HEK293 (cell line): Measurements from ENCODE around the gene HSPB6.

Source experiments
- CTCF ChIA-PET: fragments of 350-600 bp; formaldehyde crosslinking; extraction: SDS; loops from one replicate; lab custom pipeline; 2021; ENCODE audit warnings: antibody characterized with exemption; lab: Yijun Ruan, JAX
- POLR2A ChIA-PET: fragments of 300-600 bp; formaldehyde crosslinking; extraction: SDS; loops from one replicate; lab custom pipeline; 2020; ENCODE audit warnings: antibody characterized with exemption, inconsistent platforms; lab: Yijun Ruan, JAX
- H3K27ac ChIP-seq: fragments of 200-500 bp; sonication (Bioruptor generic); 2 replicates; pipeline ENCODE4 v1.5.1; 2014; ENCODE audit warnings: low read depth, low read length, control low read depth, inconsistent platforms; ENCODE audit errors: extremely low read depth
- H3K36me3 ChIP-seq, 2 experiments: fragments of 200-500 bp in 1 of 2; sonication (Bioruptor generic) in 1 of 2; 1 replicate in 1 of 2; 2 replicates in 1 of 2; pipeline ENCODE4 v1.5.1; 2014 to 2017; ENCODE audit warnings: inconsistent platforms in 2 of 2, low read length in 2 of 2; ENCODE audit not compliant: control insufficient read depth in 2 of 2, insufficient read depth in 1 of 2
- H3K4me1 ChIP-seq: fragments of 200-500 bp; sonication (Bioruptor generic); 2 replicates; pipeline ENCODE4 v1.5.1; 2014; ENCODE audit warnings: mild to moderate bottlenecking, low read length, inconsistent platforms; ENCODE audit not compliant: control insufficient read depth, insufficient read depth
- H3K4me3 ChIP-seq: 2 replicates; pipeline ENCODE4 v1.5.1; 2011; ENCODE audit warnings: low read depth, mild to moderate bottlenecking, control low read depth, low read length, moderate library complexity
- H3K9me3 ChIP-seq: fragments of 200-500 bp; sonication (Bioruptor generic); 2 replicates; pipeline ENCODE4 v1.5.1; 2014; ENCODE audit warnings: low read depth, low read length, inconsistent platforms; ENCODE audit not compliant: control insufficient read depth, insufficient read depth
- FEZF1 ChIP-seq: fragments of 450-650 bp; formaldehyde crosslinking; IDR thresholded peaks from 2 replicates; pipeline ENCODE4 v1.5.1; 2016; ENCODE audit warnings: missing biosample characterization, missing genetic modification characterization
- GLIS2 ChIP-seq: fragments of 450-650 bp; formaldehyde crosslinking; IDR thresholded peaks from 2 replicates; pipeline ENCODE4 v1.5.1; 2016; ENCODE audit warnings: missing biosample characterization, missing genetic modification characterization
- KLF8 ChIP-seq: fragments of 450-650 bp; formaldehyde crosslinking; IDR thresholded peaks from 2 replicates; pipeline ENCODE4 v1.5.1; 2016; ENCODE audit warnings: missing biosample characterization, missing genetic modification characterization
- RBAK ChIP-seq: fragments of 450-650 bp; formaldehyde crosslinking; IDR thresholded peaks from 2 replicates; pipeline ENCODE4 v1.5.1; 2016; ENCODE audit warnings: missing biosample characterization, missing genetic modification characterization
- SP7 ChIP-seq: fragments of 450-650 bp; formaldehyde crosslinking; IDR thresholded peaks from 2 replicates; pipeline ENCODE4 v1.5.1; 2016; ENCODE audit warnings: missing biosample characterization, missing genetic modification characterization
- ZNF214 ChIP-seq: fragments of 450-650 bp; formaldehyde crosslinking; IDR thresholded peaks from 2 replicates; pipeline ENCODE4 v1.5.1; 2017; ENCODE audit warnings: missing biosample characterization, mild to moderate bottlenecking, missing genetic modification characterization, borderline replicate concordance
- ZNF394 ChIP-seq: fragments of 450-650 bp; formaldehyde crosslinking; IDR thresholded peaks from 2 replicates; pipeline ENCODE4 v1.5.1; 2016; ENCODE audit warnings: missing biosample characterization, missing genetic modification characterization, mild to moderate bottlenecking, moderate library complexity, borderline replicate concordance
- ZNF510 ChIP-seq: fragments of 450-650 bp; formaldehyde crosslinking; IDR thresholded peaks from 2 replicates; pipeline ENCODE4 v1.5.1; 2018; ENCODE audit warnings: mild to moderate bottlenecking, missing genetic modification characterization, missing biosample characterization; ENCODE audit not compliant: insufficient replicate concordance
- ZNF530 ChIP-seq: fragments of 450-650 bp; formaldehyde crosslinking; IDR thresholded peaks from 2 replicates; pipeline ENCODE4 v1.5.1; 2016; ENCODE audit warnings: low read depth, missing biosample characterization, missing genetic modification characterization
- ZNF624 ChIP-seq: fragments of 450-650 bp; formaldehyde crosslinking; IDR thresholded peaks from 2 replicates; pipeline ENCODE4 v1.5.1; 2017; ENCODE audit warnings: missing biosample characterization, missing genetic modification characterization
- ZNF664 ChIP-seq: fragments of 450-650 bp; formaldehyde crosslinking; IDR thresholded peaks from 2 replicates; pipeline ENCODE4 v1.5.1; 2016; ENCODE audit warnings: missing biosample characterization, missing genetic modification characterization
- ZNF830 ChIP-seq: fragments of 450-650 bp; IDR thresholded peaks from 2 replicates; pipeline ENCODE4 v1.5.0; 2018; ENCODE audit warnings: missing biosample characterization, missing genetic modification characterization, low read depth, mild to moderate bottlenecking, moderate library complexity
- TF ChIP-seq, protein P1 (sequence below): fragments of 450-650 bp; formaldehyde crosslinking; IDR thresholded peaks from 2 replicates; pipeline ENCODE4 v1.5.1; 2016; ENCODE audit warnings: missing biosample characterization, missing genetic modification characterization, borderline replicate concordance
- TF ChIP-seq, protein P2 (sequence below): fragments of 450-650 bp; formaldehyde crosslinking; conservative IDR thresholded peaks from 2 replicates; pipeline ENCODE4 v1.5.1; 2016; ENCODE audit warnings: low read depth, missing biosample characterization, missing genetic modification characterization
- TF ChIP-seq, protein P3 (sequence below): fragments of 450-650 bp; formaldehyde crosslinking; IDR thresholded peaks from 2 replicates; pipeline ENCODE4 v1.5.1; 2016; ENCODE audit warnings: missing biosample characterization, missing genetic modification characterization

Gene HSPB6

DNA sequence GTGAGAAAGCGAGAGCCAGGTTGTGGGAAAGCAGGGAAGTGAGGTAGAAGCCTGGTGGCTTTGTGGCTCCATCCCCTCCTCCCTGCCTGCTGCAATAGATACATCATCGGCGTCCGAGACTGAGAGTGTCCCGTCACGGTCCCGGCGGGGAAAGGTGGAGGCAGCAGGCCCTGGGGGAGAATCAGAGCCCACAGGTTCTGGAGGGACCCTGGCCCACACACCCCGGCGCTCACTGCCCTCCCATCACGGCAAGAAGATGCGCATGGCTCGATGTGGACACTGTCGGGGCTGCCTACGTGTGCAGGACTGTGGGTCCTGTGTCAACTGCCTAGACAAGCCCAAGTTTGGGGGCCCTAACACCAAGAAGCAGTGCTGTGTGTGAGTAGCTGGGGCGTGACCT, 33.9 kb downstream of the HSPB6 start:
- ChIA-PET POLR2A (interaction anchor here (1.0 to 13.6 kb wide), 3 partner anchors 15 to 78 kb away, joined by 3 to 204 read pairs (median 9); partner anchors contain the start of genes PSENEN and U2AF1L4), CTCF (interaction anchor here (0.9 kb wide), 1 partner anchor 15 kb away, joined by 3 read pairs; no protein-coding TSS in a partner anchor)
- Histone ChIP-seq H3K4me1 (peaks cover 9% of the 10 kb centered on the region), H3K36me3 (peaks cover 84 to 85% of the 10 kb centered on the region in 2 experiments), H3K9me3 (no peaks in the 10 kb centered on the region), H3K4me3 (no peak overlapping the region), H3K27ac (no peak overlapping the region)
- no peak for TF ChIP-seq ZNF214
- TF ChIP-seq ZNF394 (tag by site-specific recombination): peak; percentile 29; the same call in 1 of the 2 replicates

DNA sequence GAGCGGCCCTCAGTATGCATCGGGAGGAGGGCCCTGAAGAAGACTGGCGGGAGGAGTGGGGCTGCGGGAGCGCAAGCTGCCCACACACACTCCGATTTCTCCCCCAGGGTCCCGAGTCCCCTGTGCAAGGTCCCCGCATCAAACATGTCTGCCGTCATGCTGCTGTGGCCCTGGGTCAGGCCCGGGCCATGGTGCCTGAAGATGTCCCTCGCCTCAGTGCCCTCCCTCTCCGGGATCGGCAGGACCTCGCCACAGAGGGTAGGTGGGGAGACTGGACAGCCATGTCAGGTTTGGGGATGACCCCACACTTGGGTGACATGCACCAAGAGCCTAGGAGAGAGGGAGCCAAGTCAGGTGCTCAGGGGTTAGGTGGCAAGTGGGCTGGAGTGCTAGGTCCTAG, 34.4 kb downstream of the HSPB6 start:
- POLR2A ChIA-PET: interaction anchor here (0.7 to 13.6 kb wide), 3 partner anchors 15 to 1045 kb away, joined by 3 to 204 read pairs (median 4); partner anchors contain the start of gene ZNF302
- no peak overlapping the region for H3K27ac ChIP-seq
- peaks cover 80 to 81% of the 10 kb centered on the region in 2 experiments for H3K36me3 ChIP-seq
- TF ChIP-seq ZNF664 (tag by site-specific recombination): no peak
- TF ChIP-seq, protein P1, sequence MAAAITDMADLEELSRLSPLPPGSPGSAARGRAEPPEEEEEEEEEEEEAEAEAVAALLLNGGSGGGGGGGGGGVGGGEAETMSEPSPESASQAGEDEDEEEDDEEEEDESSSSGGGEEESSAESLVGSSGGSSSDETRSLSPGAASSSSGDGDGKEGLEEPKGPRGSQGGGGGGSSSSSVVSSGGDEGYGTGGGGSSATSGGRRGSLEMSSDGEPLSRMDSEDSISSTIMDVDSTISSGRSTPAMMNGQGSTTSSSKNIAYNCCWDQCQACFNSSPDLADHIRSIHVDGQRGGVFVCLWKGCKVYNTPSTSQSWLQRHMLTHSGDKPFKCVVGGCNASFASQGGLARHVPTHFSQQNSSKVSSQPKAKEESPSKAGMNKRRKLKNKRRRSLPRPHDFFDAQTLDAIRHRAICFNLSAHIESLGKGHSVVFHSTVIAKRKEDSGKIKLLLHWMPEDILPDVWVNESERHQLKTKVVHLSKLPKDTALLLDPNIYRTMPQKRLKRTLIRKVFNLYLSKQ (tag by site-specific recombination): no peak
- TF ChIP-seq, all 188 proteins: peak for 0
- Histone ChIP-seq H3K4me3 (no peak overlapping the region), H3K4me1 (peaks cover 9% of the 10 kb centered on the region), H3K9me3 (no peaks in the 10 kb centered on the region)
- CTCF ChIA-PET: interaction anchor here (0.9 kb wide), 1 partner anchor 15 kb away, joined by 3 read pairs; no protein-coding TSS in a partner anchor

DNA sequence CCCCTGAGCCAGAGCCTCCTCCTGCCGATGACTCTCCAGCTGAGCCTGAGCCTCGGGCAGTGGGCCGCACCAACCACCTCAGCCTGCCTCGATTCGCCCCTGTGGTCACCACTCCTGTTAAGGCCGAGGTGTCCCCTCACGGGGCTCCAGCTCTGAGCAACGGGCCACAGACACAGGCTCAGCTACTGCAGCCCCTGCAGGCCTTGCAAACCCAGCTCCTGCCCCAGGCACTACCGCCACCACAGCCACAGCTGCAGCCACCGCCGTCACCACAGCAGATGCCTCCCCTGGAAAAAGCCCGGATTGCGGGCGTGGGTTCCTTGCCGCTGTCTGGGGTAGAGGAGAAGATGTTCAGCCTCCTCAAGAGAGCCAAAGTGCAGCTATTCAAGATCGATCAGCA, 35.5 kb downstream of the HSPB6 start:
- no peak for TF ChIP-seq ZNF510
- no peak for TF ChIP-seq KLF8 (tag by site-specific recombination)
- no peak for TF ChIP-seq ZNF530
- no peak for TF ChIP-seq ZNF830 (tag by site-specific recombination)
- TF ChIP-seq, protein P2, sequence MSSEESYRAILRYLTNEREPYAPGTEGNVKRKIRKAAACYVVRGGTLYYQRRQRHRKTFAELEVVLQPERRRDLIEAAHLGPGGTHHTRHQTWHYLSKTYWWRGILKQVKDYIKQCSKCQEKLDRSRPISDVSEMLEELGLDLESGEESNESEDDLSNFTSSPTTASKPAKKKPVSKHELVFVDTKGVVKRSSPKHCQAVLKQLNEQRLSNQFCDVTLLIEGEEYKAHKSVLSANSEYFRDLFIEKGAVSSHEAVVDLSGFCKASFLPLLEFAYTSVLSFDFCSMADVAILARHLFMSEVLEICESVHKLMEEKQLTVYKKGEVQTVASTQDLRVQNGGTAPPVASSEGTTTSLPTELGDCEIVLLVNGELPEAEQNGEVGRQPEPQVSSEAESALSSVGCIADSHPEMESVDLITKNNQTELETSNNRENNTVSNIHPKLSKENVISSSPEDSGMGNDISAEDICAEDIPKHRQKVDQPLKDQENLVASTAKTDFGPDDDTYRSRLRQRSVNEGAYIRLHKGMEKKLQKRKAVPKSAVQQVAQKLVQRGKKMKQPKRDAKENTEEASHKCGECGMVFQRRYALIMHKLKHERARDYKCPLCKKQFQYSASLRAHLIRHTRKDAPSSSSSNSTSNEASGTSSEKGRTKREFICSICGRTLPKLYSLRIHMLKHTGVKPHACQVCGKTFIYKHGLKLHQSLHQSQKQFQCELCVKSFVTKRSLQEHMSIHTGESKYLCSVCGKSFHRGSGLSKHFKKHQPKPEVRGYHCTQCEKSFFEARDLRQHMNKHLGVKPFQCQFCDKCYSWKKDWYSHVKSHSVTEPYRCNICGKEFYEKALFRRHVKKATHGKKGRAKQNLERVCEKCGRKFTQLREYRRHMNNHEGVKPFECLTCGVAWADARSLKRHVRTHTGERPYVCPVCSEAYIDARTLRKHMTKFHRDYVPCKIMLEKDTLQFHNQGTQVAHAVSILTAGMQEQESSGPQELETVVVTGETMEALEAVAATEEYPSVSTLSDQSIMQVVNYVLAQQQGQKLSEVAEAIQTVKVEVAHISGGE (tag by site-specific recombination): no peak
- no peak for TF ChIP-seq ZNF624 (tag by site-specific recombination)
- TF ChIP-seq RBAK (tag by site-specific recombination): no peak
- CTCF ChIA-PET: interaction anchor here (0.6 to 1.0 kb wide), 4 partner anchors 10 to 338 kb away, joined by 3 to 4 read pairs (median 3); no protein-coding TSS in a partner anchor
- no peak overlapping the region; the same call in 1 of the 2 replicates for H3K27ac ChIP-seq
- POLR2A ChIA-PET: interaction anchor here (0.9 to 13.6 kb wide), 4 partner anchors 16 to 163 kb away, joined by 3 to 204 read pairs (median 6); partner anchors contain the start of gene LIN37
- H3K4me1 ChIP-seq: peaks cover 13% of the 10 kb centered on the region
- no peak overlapping the region for H3K4me3 ChIP-seq
- peaks cover 69 to 70% of the 10 kb centered on the region in 2 experiments for H3K36me3 ChIP-seq
- no peaks in the 10 kb centered on the region for H3K9me3 ChIP-seq

DNA sequence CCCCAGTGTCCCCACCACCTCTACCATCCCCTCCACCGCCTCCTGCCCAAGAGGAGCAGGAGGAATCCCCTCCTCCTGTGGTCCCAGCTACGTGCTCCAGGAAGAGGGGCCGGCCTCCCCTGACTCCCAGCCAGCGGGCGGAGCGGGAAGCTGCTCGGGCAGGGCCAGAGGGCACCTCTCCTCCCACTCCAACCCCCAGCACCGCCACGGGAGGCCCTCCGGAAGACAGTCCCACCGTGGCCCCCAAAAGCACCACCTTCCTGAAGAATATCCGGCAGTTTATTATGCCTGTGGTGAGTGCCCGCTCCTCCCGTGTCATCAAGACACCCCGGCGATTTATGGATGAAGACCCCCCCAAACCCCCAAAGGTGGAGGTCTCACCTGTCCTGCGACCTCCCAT, 36.2 kb downstream of the HSPB6 start:
- H3K4me3 ChIP-seq: no peak overlapping the region
- H3K36me3 ChIP-seq: peaks cover 62 to 63% of the 10 kb centered on the region in 2 experiments
- TF ChIP-seq FEZF1 (tag by site-specific recombination) (no peak), SP7 (tag by site-specific recombination) (no peak), GLIS2 (tag by site-specific recombination) (peak; percentile 58)
- TF ChIP-seq, protein P3, sequence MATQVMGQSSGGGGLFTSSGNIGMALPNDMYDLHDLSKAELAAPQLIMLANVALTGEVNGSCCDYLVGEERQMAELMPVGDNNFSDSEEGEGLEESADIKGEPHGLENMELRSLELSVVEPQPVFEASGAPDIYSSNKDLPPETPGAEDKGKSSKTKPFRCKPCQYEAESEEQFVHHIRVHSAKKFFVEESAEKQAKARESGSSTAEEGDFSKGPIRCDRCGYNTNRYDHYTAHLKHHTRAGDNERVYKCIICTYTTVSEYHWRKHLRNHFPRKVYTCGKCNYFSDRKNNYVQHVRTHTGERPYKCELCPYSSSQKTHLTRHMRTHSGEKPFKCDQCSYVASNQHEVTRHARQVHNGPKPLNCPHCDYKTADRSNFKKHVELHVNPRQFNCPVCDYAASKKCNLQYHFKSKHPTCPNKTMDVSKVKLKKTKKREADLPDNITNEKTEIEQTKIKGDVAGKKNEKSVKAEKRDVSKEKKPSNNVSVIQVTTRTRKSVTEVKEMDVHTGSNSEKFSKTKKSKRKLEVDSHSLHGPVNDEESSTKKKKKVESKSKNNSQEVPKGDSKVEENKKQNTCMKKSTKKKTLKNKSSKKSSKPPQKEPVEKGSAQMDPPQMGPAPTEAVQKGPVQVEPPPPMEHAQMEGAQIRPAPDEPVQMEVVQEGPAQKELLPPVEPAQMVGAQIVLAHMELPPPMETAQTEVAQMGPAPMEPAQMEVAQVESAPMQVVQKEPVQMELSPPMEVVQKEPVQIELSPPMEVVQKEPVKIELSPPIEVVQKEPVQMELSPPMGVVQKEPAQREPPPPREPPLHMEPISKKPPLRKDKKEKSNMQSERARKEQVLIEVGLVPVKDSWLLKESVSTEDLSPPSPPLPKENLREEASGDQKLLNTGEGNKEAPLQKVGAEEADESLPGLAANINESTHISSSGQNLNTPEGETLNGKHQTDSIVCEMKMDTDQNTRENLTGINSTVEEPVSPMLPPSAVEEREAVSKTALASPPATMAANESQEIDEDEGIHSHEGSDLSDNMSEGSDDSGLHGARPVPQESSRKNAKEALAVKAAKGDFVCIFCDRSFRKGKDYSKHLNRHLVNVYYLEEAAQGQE: no peak
- H3K27ac ChIP-seq: no peak overlapping the region
- POLR2A ChIA-PET: interaction anchor here (1.3 to 13.6 kb wide), 4 partner anchors 17 to 163 kb away, joined by 3 to 204 read pairs (median 4); partner anchors contain the start of gene LIN37
- H3K9me3 ChIP-seq: no peaks in the 10 kb centered on the region
- CTCF ChIA-PET: interaction anchor here (1.0 kb wide), 1 partner anchor 10 kb away, joined by 3 read pairs; no protein-coding TSS in a partner anchor
- peaks cover 20% of the 10 kb centered on the region for H3K4me1 ChIP-seq
